HepG2 (cell line): ENCODE results near the gene DAPK3.

Source experiments
- CHD4 ChIP-seq: fragments of 200-600 bp; sonication (generic); IDR thresholded peaks from 2 replicates; pipeline ENCODE4 v1.7.0; 2017; ENCODE audit warnings: mild to moderate bottlenecking, low read length, borderline replicate concordance
- CREM ChIP-seq, 2 experiments: sonication (generic) in 1 of 2; formaldehyde crosslinking in 1 of 2; IDR thresholded peaks; 2 replicates each; pipeline versions ENCODE4 v1.4.0 to v1.6.1; 2016 to 2020; ENCODE audit warnings: antibody characterized with exemption in 1 of 2, mild to moderate bottlenecking in 1 of 2, missing genetic modification reagents in 1 of 2
- GTF2F1 ChIP-seq: fragments of 150-350 bp; IDR thresholded peaks from 2 replicates; pipeline ENCODE4 v1.6.1; 2014; ENCODE audit warnings: low read length
- KAT7 ChIP-seq: IDR thresholded peaks from 2 replicates; pipeline ENCODE4 v1.6.1; 2018; ENCODE audit warnings: borderline replicate concordance, missing compliant biosample characterization
- KLF13 ChIP-seq: sonication (generic); formaldehyde crosslinking; IDR thresholded peaks from 2 replicates; pipeline ENCODE4 v1.4.0; 2020; ENCODE audit warnings: mild to moderate bottlenecking, missing genetic modification reagents
- PHF20 ChIP-seq: sonication (generic); formaldehyde crosslinking; IDR thresholded peaks from 2 replicates; pipeline ENCODE4 v1.5.0; 2020; ENCODE audit warnings: mild to moderate bottlenecking, missing genetic modification reagents
- YY1 ChIP-seq: IDR thresholded peaks from 2 replicates; pipeline ENCODE4 v1.6.1; 2011; ENCODE audit warnings: low read length, low read depth, moderate library complexity, mild to moderate bottlenecking; ENCODE audit not compliant: insufficient read depth, insufficient replicate concordance
- ZNF431 ChIP-seq: sonication (generic); formaldehyde crosslinking; IDR thresholded peaks from 2 replicates; pipeline ENCODE4 v1.9.0; 2022; ENCODE audit warnings: missing genetic modification reagents, low read depth, mild to moderate bottlenecking, borderline replicate concordance
- ZNF552 ChIP-seq: sonication (generic); formaldehyde crosslinking; IDR thresholded peaks from 2 replicates; pipeline ENCODE4 v1.9.0; 2022; ENCODE audit warnings: missing genetic modification reagents, mild to moderate bottlenecking, borderline replicate concordance
- TF ChIP-seq, protein P1 (sequence below): IDR thresholded peaks from 2 replicates; pipeline ENCODE4 v1.6.1; 2016; ENCODE audit warnings: control low read depth
- TF ChIP-seq, protein P2 (sequence below): sonication (generic); formaldehyde crosslinking; IDR thresholded peaks from 2 replicates; pipeline ENCODE4 v1.4.0; 2020; ENCODE audit warnings: missing genetic modification reagents

DNA sequence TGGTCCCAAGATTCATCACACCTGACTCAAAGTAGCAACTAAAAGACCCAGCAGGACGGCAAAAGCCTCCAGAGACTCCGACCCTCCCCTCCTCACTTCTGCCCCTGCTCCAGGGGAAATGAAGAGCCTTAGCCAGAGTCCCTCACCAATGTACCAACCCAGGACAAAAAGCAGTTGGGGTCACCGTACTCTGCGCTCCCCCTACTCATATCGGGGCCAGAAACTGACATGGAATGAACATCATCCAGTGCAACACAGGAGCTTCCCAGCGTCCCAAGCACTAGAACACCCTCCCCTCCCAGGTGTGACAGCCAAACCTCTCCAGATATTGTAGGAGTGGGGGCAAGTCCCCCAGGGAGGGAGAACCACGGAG, 12.6 kb upstream of the DAPK3 start:
- no peak for TF ChIP-seq GTF2F1
- TF ChIP-seq KAT7 (CRISPR knock-in tag): no peak
- no peak for TF ChIP-seq CREM (IDR thresholded peaks at IDR 0.05)
- no peak for TF ChIP-seq CREM (CRISPR knock-in tag; IDR thresholded peaks at IDR 0.05)
- TF ChIP-seq ZNF431 (CRISPR knock-in tag): no peak
- no peak for TF ChIP-seq KLF13 (CRISPR knock-in tag)
- no peak for TF ChIP-seq YY1
- no peak for TF ChIP-seq PHF20
- TF ChIP-seq CHD4: no peak
- no peak for TF ChIP-seq ZNF552 (CRISPR knock-in tag)
- TF ChIP-seq, protein P1, sequence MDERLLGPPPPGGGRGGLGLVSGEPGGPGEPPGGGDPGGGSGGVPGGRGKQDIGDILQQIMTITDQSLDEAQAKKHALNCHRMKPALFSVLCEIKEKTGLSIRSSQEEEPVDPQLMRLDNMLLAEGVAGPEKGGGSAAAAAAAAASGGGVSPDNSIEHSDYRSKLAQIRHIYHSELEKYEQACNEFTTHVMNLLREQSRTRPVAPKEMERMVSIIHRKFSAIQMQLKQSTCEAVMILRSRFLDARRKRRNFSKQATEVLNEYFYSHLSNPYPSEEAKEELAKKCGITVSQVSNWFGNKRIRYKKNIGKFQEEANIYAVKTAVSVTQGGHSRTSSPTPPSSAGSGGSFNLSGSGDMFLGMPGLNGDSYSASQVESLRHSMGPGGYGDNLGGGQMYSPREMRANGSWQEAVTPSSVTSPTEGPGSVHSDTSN (CRISPR knock-in tag): no peak
- TF ChIP-seq, protein P2, sequence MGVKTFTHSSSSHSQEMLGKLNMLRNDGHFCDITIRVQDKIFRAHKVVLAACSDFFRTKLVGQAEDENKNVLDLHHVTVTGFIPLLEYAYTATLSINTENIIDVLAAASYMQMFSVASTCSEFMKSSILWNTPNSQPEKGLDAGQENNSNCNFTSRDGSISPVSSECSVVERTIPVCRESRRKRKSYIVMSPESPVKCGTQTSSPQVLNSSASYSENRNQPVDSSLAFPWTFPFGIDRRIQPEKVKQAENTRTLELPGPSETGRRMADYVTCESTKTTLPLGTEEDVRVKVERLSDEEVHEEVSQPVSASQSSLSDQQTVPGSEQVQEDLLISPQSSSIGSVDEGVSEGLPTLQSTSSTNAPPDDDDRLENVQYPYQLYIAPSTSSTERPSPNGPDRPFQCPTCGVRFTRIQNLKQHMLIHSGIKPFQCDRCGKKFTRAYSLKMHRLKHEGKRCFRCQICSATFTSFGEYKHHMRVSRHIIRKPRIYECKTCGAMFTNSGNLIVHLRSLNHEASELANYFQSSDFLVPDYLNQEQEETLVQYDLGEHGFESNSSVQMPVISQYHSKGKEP (CRISPR knock-in tag): no peak
